ENCODE measurements around the gene PPFIA2. TPM values are rescaled to one million over a fixed set of nuclear protein-coding genes. Genes with fewer than 3 reads are reported as not detected.

Gene PPFIA2
- total RNA-seq, 1 experiment from 2014 or later, result 1.1 TPM

DNA sequence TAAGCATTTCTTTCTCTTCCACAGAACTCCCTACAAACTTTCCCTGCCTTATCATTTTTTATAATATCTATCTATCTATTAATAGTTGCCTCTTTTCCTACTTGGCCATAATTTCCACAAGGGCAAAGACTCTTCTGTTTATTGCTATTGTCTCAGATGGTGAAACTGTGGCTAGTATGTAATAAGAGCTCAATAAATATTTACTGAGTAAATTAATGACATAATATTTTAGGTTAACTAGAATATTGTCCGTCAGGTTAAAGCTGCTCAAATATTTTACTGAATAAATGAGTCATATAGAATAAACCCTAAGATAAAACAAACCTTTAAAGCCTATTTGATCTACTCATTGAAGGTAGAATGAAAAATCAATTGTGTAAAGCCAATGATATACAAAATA lies 240.5 kb downstream of the PPFIA2 start (continued):
- TF ChIP-seq, protein P1, sequence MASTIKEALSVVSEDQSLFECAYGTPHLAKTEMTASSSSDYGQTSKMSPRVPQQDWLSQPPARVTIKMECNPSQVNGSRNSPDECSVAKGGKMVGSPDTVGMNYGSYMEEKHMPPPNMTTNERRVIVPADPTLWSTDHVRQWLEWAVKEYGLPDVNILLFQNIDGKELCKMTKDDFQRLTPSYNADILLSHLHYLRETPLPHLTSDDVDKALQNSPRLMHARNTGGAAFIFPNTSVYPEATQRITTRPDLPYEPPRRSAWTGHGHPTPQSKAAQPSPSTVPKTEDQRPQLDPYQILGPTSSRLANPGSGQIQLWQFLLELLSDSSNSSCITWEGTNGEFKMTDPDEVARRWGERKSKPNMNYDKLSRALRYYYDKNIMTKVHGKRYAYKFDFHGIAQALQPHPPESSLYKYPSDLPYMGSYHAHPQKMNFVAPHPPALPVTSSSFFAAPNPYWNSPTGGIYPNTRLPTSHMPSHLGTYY (CRISPR knock-in tag; IDR thresholded peaks at IDR 0.05), result no peak

DNA sequence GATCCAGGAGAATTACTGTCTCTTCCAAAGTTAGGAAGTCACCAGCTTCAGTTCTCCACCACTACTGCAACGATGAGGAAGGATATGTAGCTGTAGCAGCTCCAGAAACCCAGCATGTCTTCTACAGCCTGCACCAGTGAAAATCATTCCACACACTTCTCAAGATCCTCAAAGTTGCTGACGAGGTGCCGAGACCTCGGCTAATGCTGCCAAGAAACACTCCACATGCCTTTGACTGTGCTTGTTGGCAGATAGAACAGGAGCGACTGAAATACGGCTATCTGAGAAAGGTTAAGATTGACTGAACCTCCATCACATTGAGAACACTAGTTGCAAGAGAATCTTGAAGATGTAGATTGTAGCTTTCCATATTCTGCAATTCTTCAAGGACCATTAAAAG lies 241.9 kb downstream of the PPFIA2 start:
- POLR2A ChIA-PET, result no interaction called here
- no peak for ATAC-seq
- no peaks in the 10 kb centered on the region for H3K4me1 Mint-ChIP-seq
- DNase-seq (ENCODE audit: low spot score), result no peak
- no peak overlapping the region for H3K27ac Mint-ChIP-seq
- CTCF ChIA-PET, result interaction anchor here (0.5 kb wide), 1 partner anchor 110 kb away, joined by 3 read pairs; no protein-coding TSS in a partner anchor
- no peaks in the 10 kb centered on the region for H3K36me3 Mint-ChIP-seq
- no peaks in the 10 kb centered on the region for H3K27me3 Mint-ChIP-seq (ENCODE audit: low read depth)
- H3K9me3 Mint-ChIP-seq, result no peaks in the 10 kb centered on the region
- H3K4me3 Mint-ChIP-seq, result no peak overlapping the region
- TF ChIP-seq CBFB (CRISPR knock-in tag; IDR thresholded peaks at IDR 0.05; ENCODE audit: low read depth) (no peak), NR2C2 (CRISPR knock-in tag; IDR thresholded peaks at IDR 0.05) (no peak), CREM (CRISPR knock-in tag; IDR thresholded peaks at IDR 0.05) (no peak), SMAD3 (CRISPR knock-in tag; IDR thresholded peaks at IDR 0.05; ENCODE audit: borderline replicate concordance) (no peak), MYBL2 (CRISPR knock-in tag; IDR thresholded peaks at IDR 0.05) (no peak), ZNF138 (CRISPR knock-in tag; conservative IDR thresholded peaks at IDR 0.05) (no peak), TCF7 (CRISPR knock-in tag; IDR thresholded peaks at IDR 0.05; ENCODE audit: low read depth) (no peak), JAZF1 (CRISPR knock-in tag; IDR thresholded peaks at IDR 0.05) (no peak), CREB1 (CRISPR knock-in tag; IDR thresholded peaks at IDR 0.05) (no peak), ETV6 (CRISPR knock-in tag; IDR thresholded peaks at IDR 0.05) (no peak), GRHL2 (CRISPR knock-in tag; IDR thresholded peaks at IDR 0.05; ENCODE audit: insufficient replicate concordance, severe bottlenecking) (no peak), ATF1 (CRISPR knock-in tag; IDR thresholded peaks at IDR 0.05) (no peak), GTF2I (CRISPR knock-in tag; conservative IDR thresholded peaks at IDR 0.05) (no peak)
- TF ChIP-seq, protein P1 (CRISPR knock-in tag; IDR thresholded peaks at IDR 0.05), result no peak
- TF ChIP-seq, protein P2, sequence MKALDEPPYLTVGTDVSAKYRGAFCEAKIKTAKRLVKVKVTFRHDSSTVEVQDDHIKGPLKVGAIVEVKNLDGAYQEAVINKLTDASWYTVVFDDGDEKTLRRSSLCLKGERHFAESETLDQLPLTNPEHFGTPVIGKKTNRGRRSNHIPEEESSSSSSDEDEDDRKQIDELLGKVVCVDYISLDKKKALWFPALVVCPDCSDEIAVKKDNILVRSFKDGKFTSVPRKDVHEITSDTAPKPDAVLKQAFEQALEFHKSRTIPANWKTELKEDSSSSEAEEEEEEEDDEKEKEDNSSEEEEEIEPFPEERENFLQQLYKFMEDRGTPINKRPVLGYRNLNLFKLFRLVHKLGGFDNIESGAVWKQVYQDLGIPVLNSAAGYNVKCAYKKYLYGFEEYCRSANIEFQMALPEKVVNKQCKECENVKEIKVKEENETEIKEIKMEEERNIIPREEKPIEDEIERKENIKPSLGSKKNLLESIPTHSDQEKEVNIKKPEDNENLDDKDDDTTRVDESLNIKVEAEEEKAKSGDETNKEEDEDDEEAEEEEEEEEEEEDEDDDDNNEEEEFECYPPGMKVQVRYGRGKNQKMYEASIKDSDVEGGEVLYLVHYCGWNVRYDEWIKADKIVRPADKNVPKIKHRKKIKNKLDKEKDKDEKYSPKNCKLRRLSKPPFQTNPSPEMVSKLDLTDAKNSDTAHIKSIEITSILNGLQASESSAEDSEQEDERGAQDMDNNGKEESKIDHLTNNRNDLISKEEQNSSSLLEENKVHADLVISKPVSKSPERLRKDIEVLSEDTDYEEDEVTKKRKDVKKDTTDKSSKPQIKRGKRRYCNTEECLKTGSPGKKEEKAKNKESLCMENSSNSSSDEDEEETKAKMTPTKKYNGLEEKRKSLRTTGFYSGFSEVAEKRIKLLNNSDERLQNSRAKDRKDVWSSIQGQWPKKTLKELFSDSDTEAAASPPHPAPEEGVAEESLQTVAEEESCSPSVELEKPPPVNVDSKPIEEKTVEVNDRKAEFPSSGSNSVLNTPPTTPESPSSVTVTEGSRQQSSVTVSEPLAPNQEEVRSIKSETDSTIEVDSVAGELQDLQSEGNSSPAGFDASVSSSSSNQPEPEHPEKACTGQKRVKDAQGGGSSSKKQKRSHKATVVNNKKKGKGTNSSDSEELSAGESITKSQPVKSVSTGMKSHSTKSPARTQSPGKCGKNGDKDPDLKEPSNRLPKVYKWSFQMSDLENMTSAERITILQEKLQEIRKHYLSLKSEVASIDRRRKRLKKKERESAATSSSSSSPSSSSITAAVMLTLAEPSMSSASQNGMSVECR (CRISPR knock-in tag; IDR thresholded peaks at IDR 0.05; ENCODE audit: borderline replicate concordance), result no peak
- TF ChIP-seq, protein P3, sequence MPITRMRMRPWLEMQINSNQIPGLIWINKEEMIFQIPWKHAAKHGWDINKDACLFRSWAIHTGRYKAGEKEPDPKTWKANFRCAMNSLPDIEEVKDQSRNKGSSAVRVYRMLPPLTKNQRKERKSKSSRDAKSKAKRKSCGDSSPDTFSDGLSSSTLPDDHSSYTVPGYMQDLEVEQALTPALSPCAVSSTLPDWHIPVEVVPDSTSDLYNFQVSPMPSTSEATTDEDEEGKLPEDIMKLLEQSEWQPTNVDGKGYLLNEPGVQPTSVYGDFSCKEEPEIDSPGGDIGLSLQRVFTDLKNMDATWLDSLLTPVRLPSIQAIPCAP (CRISPR knock-in tag; IDR thresholded peaks at IDR 0.05), result no peak
- TF ChIP-seq, protein P4, sequence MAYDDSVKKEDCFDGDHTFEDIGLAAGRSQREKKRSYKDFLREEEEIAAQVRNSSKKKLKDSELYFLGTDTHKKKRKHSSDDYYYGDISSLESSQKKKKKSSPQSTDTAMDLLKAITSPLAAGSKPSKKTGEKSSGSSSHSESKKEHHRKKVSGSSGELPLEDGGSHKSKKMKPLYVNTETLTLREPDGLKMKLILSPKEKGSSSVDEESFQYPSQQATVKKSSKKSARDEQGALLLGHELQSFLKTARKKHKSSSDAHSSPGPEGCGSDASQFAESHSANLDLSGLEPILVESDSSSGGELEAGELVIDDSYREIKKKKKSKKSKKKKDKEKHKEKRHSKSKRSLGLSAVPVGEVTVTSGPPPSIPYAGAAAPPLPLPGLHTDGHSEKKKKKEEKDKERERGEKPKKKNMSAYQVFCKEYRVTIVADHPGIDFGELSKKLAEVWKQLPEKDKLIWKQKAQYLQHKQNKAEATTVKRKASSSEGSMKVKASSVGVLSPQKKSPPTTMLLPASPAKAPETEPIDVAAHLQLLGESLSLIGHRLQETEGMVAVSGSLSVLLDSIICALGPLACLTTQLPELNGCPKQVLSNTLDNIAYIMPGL (CRISPR knock-in tag; IDR thresholded peaks at IDR 0.05), result no peak
- TF ChIP-seq, protein P5, sequence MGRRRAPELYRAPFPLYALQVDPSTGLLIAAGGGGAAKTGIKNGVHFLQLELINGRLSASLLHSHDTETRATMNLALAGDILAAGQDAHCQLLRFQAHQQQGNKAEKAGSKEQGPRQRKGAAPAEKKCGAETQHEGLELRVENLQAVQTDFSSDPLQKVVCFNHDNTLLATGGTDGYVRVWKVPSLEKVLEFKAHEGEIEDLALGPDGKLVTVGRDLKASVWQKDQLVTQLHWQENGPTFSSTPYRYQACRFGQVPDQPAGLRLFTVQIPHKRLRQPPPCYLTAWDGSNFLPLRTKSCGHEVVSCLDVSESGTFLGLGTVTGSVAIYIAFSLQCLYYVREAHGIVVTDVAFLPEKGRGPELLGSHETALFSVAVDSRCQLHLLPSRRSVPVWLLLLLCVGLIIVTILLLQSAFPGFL (CRISPR knock-in tag; IDR thresholded peaks at IDR 0.05; ENCODE audit: borderline replicate concordance), result no peak
- TF ChIP-seq, protein P6, sequence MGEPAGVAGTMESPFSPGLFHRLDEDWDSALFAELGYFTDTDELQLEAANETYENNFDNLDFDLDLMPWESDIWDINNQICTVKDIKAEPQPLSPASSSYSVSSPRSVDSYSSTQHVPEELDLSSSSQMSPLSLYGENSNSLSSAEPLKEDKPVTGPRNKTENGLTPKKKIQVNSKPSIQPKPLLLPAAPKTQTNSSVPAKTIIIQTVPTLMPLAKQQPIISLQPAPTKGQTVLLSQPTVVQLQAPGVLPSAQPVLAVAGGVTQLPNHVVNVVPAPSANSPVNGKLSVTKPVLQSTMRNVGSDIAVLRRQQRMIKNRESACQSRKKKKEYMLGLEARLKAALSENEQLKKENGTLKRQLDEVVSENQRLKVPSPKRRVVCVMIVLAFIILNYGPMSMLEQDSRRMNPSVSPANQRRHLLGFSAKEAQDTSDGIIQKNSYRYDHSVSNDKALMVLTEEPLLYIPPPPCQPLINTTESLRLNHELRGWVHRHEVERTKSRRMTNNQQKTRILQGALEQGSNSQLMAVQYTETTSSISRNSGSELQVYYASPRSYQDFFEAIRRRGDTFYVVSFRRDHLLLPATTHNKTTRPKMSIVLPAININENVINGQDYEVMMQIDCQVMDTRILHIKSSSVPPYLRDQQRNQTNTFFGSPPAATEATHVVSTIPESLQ (CRISPR knock-in tag; IDR thresholded peaks at IDR 0.05), result no peak
- TF ChIP-seq, protein P7, sequence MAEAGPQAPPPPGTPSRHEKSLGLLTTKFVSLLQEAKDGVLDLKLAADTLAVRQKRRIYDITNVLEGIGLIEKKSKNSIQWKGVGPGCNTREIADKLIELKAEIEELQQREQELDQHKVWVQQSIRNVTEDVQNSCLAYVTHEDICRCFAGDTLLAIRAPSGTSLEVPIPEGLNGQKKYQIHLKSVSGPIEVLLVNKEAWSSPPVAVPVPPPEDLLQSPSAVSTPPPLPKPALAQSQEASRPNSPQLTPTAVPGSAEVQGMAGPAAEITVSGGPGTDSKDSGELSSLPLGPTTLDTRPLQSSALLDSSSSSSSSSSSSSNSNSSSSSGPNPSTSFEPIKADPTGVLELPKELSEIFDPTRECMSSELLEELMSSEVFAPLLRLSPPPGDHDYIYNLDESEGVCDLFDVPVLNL (CRISPR knock-in tag; IDR thresholded peaks at IDR 0.05; ENCODE audit: borderline replicate concordance, low read depth), result no peak

Measured in WTC11 (cell line).